ENCODE measurements around the gene USP13.
"Not testable (repeated sequence)": the region's sequence is repeated elsewhere in the genome, so short reads cannot be mapped to it uniquely, and the experiment has no call there.

USP13 gene

GRCh38 chr3:179682426-179683080, 29.7 kb downstream of the USP13 start:
- in situ Hi-C loops (cut with HindIII; ENCODE audit: low pct_ligation_motif_present, low pct_unique_long_range_greater_than_20kb, low sequenced_read_pairs) = no loop called here
- no peak for DNase-seq

- DNase-seq; in situ Hi-C loops (cut with HindIII; ENCODE audit: low pct_ligation_motif_present, low pct_unique_long_range_greater_than_20kb, low sequenced_read_pairs): not testable (repeated sequence)
These were observed 30.4 kb downstream of the USP13 start for GRCh38 chr3:179683286-179683685.

- DNase-seq = no peak
- in situ Hi-C loops (cut with HindIII; ENCODE audit: low pct_ligation_motif_present, low pct_unique_long_range_greater_than_20kb, low sequenced_read_pairs) = no loop called here
These were observed 35.2 kb downstream of the USP13 start for GRCh38 chr3:179687967-179688535.

- peak; percentile 55 for DNase-seq
- in situ Hi-C loops (cut with HindIII; ENCODE audit: low pct_ligation_motif_present, low pct_unique_long_range_greater_than_20kb, low sequenced_read_pairs) = no loop called here
These were observed 36.0 kb downstream of the USP13 start for GRCh38 chr3:179688850-179689249.

- in situ Hi-C loops (cut with HindIII; ENCODE audit: low pct_ligation_motif_present, low pct_unique_long_range_greater_than_20kb, low sequenced_read_pairs) = no loop called here
- DNase-seq = no peak
These were observed 41.9 kb downstream of the USP13 start for GRCh38 chr3:179694731-179695130.

GRCh38 chr3:179695672-179696313, 43.0 kb downstream of the USP13 start:
- in situ Hi-C loops (cut with HindIII; ENCODE audit: low pct_ligation_motif_present, low pct_unique_long_range_greater_than_20kb, low sequenced_read_pairs) = no loop called here
- DNase-seq = no peak

- no peak for DNase-seq
- in situ Hi-C loops (cut with HindIII; ENCODE audit: low pct_ligation_motif_present, low pct_unique_long_range_greater_than_20kb, low sequenced_read_pairs) = no loop called here
These were observed 45.0 kb downstream of the USP13 start for GRCh38 chr3:179697736-179698332.

GRCh38 chr3:179700716-179701115, 47.9 kb downstream of the USP13 start:
- in situ Hi-C loops (cut with HindIII; ENCODE audit: low pct_ligation_motif_present, low pct_unique_long_range_greater_than_20kb, low sequenced_read_pairs) = no loop called here
- DNase-seq = no peak

GRCh38 chr3:179701176-179701827, 48.5 kb downstream of the USP13 start:
- in situ Hi-C loops (cut with HindIII; ENCODE audit: low pct_ligation_motif_present, low pct_unique_long_range_greater_than_20kb, low sequenced_read_pairs) = no loop called here
- no peak for DNase-seq

- in situ Hi-C loops (cut with HindIII; ENCODE audit: low pct_ligation_motif_present, low pct_unique_long_range_greater_than_20kb, low sequenced_read_pairs) = no loop called here
- DNase-seq = no peak
These were observed 49.6 kb downstream of the USP13 start for GRCh38 chr3:179702271-179702947.

GRCh38 chr3:179703816-179704215, 51.0 kb downstream of the USP13 start:
- no peak for DNase-seq
- in situ Hi-C loops (cut with HindIII; ENCODE audit: low pct_ligation_motif_present, low pct_unique_long_range_greater_than_20kb, low sequenced_read_pairs) = no loop called here

GRCh38 chr3:179706233-179706632, 53.4 kb downstream of the USP13 start:
- no peak for DNase-seq
- in situ Hi-C loops (cut with HindIII; ENCODE audit: low pct_ligation_motif_present, low pct_unique_long_range_greater_than_20kb, low sequenced_read_pairs) = no loop called here

GRCh38 chr3:179710079-179710478, 57.2 kb downstream of the USP13 start:
- DNase-seq = no peak
- in situ Hi-C loops (cut with HindIII; ENCODE audit: low pct_ligation_motif_present, low pct_unique_long_range_greater_than_20kb, low sequenced_read_pairs) = no loop called here

GRCh38 chr3:179713643-179714090, 60.8 kb downstream of the USP13 start:
- in situ Hi-C loops (cut with HindIII; ENCODE audit: low pct_ligation_motif_present, low pct_unique_long_range_greater_than_20kb, low sequenced_read_pairs) = no loop called here
- DNase-seq = no peak

GRCh38 chr3:179715582-179715981, 62.7 kb downstream of the USP13 start:
- in situ Hi-C loops (cut with HindIII; ENCODE audit: low pct_ligation_motif_present, low pct_unique_long_range_greater_than_20kb, low sequenced_read_pairs) = no loop called here
- DNase-seq = peak; percentile 19

- peak; percentile 85 for DNase-seq
- in situ Hi-C loops (cut with HindIII; ENCODE audit: low pct_ligation_motif_present, low pct_unique_long_range_greater_than_20kb, low sequenced_read_pairs) = no loop called here
These were observed 63.4 kb downstream of the USP13 start for GRCh38 chr3:179716226-179716625.

- DNase-seq = peak; percentile 80
- in situ Hi-C loops (cut with HindIII; ENCODE audit: low pct_ligation_motif_present, low pct_unique_long_range_greater_than_20kb, low sequenced_read_pairs) = no loop called here
These were observed 64.0 kb downstream of the USP13 start for GRCh38 chr3:179716811-179717210.

- DNase-seq = no peak
- in situ Hi-C loops (cut with HindIII; ENCODE audit: low pct_ligation_motif_present, low pct_unique_long_range_greater_than_20kb, low sequenced_read_pairs) = no loop called here
These were observed 64.4 kb downstream of the USP13 start for GRCh38 chr3:179717219-179717618.
